Measurements from ENCODE around the gene NRXN3.
A peak's percentile ranks its signal among the peaks of the same experiment; 100 is the strongest.
"Not testable (repeated sequence)": the region's sequence is repeated elsewhere in the genome, so short reads cannot be mapped to it uniquely, and the experiment has no call there.

NRXN3 gene

GRCh38 chr14:78967111-78967809 is 797.1 kb downstream of the NRXN3 start:
- no peak for DNase-seq

- DNase-seq: no peak
Observed at GRCh38 chr14:78968265-78968664, 798.1 kb downstream of the NRXN3 start.

- DNase-seq: no peak
Observed at GRCh38 chr14:78970677-78971076, 800.5 kb downstream of the NRXN3 start.

DNA sequence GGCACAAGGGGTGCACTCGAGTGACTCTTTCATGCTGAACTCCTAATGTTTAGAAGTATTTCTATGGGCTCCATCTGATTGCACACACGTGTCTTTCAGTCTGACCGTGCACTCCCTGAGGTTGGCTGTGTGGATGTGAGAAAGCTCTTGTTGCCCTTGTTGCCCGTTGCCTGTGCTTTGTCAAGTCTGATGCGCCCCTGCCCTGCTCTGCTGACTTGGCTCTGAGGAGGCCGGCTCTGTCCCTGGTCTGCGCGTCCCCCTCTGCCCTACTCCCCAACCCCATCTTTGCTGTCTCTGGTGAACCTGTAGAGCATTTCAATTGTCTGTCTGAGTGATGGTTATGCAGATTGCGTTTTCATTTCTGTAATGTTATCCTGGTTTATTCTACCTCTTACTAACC is 802.3 kb downstream of the NRXN3 start:
- DNase-seq: no peak

- DNase-seq: no peak
Observed at GRCh38 chr14:78974691-78975090, 804.5 kb downstream of the NRXN3 start.

GRCh38 chr14:78975734-78976133 is 805.6 kb downstream of the NRXN3 start:
- no peak for DNase-seq

DNA sequence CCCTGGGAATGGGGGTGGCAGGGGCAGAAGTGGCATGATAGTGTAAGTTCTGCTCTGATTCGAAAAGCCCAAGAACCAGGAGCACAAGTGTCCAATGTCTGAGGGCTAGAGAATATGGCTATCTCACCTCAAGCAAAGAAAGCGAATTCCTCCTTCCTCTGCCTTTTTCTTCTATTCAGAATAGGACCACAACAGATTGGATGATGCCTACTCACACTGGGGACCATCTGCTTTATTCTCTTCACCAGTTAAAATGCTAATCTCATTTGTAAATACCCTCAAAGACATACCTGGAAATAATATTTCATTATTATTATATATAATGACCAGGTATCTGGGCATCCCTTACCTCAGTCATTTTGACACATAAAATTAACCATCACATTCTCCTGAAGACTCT is 808.7 kb downstream of the NRXN3 start:
- DNase-seq: no peak

DNA sequence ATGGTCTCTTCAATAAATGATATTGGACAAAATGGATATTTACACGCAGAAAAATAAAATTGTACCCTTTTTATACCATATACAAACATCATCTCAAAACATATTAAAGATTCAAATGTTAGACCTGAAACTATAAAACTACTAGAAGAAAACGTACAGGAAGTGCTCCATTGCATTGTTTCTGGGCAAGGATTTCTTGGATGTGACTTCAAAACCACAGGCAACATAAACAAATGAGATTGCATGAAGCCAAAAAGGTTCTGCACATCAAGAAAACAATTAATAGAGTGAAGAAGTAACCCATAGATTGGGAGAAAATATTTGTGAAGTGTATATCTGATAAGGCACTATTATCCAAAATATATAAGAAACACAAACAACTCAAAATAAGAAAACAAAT is 812.4 kb downstream of the NRXN3 start:
- no peak for DNase-seq

DNA sequence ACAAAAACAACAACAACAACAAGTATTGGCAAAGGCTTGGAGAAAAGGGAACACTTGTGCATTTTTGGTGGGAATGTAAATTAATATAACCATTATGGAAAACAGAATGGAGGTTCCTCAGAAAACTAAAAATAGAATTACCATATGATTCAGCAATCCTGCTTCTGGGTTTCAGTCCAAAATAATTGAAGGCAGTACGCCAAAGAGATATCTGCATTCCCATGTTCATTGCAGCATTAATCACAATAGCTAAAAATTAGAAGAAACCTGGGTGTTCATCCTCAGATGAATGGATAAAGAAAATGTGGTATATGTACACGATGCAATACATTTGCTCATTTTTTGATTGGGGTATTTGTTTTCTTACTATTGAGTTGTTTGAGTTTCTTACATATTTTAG is 813.0 kb downstream of the NRXN3 start:
- no peak for DNase-seq

- DNase-seq: no peak
Observed at GRCh38 chr14:78985668-78986381, 815.7 kb downstream of the NRXN3 start.

DNA sequence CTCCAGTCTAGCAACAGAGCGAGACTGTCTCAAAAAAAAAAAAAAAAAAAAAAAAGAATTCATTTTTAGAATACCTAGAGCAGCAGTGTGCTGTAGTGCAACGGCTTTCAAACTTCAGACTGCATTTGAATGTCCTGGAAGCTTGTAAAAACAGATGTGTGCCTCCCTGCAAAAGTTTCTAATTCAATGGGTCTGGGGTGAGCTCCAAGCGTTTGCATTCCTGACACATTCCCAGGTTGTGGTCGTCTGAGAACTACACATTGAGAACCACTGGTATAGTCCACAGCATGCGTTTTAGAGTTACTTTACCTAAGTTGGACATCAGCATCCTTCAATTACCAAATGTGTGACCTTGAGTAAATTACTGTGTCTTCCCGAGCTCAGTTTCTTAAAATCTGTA is 816.8 kb downstream of the NRXN3 start:
- DNase-seq: no peak

DNA sequence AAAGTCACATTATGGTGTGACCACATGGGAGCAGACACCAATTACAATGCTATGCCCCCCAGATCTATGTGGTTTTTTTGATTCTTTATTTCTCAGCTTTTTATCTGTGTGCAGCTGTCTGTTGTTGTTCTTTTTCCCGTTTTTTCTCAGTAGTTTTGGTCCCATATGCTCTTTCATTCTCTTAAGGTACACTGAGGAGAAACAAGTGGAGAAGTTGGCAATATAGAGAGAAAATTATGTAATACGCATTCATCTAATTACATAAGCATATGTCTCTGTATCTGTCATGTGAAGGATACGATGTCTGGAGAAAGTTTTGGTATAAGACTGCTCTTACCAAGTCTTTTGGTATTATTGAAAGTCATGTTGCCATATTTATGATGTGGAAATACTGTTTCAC is 819.0 kb downstream of the NRXN3 start:
- DNase-seq: no peak

- DNase-seq: no peak
Observed at GRCh38 chr14:78992867-78993266, 822.7 kb downstream of the NRXN3 start.

DNA sequence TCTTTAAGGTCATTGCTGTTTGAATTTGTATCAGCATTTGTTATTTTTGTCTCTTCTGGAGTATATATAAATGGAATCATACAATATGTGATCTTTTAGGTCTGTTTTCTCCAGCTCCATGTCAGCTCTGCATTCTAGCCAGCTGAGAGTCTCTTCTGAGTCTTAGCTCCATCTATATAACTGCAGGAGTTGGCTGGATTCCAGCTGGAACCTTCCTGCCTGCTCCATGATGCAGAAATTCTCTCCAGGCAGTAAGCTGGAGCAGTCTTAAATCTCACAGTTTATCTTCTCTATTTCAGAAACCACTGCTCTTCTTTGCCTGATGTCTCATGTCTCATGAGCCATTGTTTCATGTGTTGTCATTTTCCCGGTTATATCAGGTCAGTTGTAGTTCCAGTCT is 827.6 kb downstream of the NRXN3 start:
- no peak for DNase-seq

DNA sequence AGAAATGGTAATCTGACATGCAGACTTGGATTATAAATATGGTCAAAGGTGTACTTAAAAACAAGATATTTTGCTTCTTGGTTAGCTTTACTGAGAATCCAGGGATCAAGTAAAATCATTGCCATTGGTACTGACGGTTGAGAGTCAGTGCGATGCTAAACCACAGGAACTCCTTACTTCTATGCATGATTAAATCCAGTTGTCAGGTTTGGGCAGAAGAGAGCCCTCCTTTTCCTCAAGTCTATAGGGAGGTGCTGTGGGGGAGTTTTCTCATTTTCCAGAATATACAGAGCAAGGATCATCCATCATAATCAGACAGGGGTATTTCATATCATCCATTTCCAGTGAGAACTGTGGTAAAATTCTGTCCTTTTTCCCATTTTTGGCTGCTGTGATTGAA is 839.1 kb downstream of the NRXN3 start:
- DNase-seq: no peak

DNA sequence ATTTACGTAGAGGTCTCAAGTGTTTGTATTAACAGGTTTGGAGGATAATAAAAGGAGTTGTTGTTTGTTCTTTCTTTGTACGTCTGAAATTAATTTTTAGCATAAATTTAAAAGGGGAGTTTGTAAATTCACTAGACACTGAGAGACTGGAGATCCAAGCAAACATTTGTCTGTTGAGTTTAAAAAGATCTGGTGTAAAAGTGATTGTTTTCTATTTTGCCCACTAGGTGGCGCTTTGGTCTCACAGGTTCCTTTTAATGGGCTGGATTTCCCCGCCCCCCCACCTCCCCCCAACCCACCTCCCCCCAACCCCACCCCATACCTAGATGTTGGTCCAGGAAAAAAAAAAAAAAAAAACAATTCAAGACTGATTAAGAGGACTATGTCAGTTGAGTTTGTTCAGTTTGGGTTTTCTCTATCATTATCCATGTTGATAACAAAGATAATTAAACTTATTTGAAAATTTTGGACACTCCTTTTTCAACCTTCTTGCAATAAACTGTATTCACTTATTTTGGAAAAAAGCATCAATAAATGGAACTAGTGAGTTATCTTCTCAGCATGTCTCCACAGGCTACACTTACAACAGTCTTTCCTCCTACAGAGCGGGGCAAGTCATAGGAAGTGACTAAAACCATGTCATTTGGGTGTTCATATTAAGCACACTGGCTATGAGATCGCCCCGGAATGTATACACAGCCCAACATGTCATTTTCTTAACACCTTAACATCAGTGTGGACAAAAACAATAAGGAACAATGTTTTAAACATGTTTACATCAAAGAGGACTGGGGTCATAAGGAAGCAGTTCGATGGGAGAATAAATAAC is 841.1 kb downstream of the NRXN3 start:
- DNase-seq: peak in 1 of 5 experiments; percentile 9

- DNase-seq: no peak
Observed at GRCh38 chr14:79011920-79012204, 841.7 kb downstream of the NRXN3 start.

GRCh38 chr14:79016828-79017505 is 846.8 kb downstream of the NRXN3 start:
- DNase-seq: no peak

DNA sequence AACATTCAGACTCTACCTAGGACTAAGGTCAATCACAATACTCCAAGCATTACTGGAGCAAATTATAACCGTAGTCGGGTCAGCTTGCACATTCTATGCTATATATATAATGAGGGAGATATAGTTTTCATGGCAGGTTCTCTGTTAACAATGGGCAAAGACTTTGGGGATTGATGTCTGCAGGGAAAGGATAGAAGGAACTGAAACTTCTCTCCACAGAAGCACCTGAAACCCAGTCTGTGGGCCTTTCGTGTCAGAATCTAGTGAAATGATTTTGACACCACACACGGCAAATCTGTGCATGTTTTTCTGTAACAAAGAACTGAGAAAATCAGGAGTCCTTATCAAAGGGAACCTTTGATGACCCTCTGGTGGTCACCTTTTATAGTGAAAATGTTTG is 847.4 kb downstream of the NRXN3 start:
- DNase-seq: no peak

GRCh38 chr14:79018836-79019235 is 848.7 kb downstream of the NRXN3 start:
- DNase-seq: no peak

DNA sequence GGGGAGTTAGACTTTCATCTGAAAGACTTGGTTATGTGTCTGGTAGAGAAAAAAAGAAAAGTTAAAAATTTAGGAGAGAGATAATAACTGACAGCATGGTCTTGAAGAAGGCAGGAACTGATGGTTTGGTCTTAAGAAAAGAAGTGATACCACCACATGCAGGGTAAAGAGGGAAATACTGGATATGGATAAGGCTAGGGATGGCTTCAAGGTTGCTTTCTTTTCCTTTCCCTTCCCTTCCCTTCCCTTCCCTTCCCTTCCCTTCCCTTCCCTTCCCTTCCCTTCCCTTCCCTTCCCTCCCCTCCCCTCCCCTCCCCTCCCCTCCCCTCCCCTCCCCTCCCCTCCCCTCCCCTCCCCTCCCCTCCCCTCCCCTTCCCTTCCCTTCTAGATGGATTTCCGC is 849.7 kb downstream of the NRXN3 start:
- DNase-seq: not testable (repeated sequence)

DNA sequence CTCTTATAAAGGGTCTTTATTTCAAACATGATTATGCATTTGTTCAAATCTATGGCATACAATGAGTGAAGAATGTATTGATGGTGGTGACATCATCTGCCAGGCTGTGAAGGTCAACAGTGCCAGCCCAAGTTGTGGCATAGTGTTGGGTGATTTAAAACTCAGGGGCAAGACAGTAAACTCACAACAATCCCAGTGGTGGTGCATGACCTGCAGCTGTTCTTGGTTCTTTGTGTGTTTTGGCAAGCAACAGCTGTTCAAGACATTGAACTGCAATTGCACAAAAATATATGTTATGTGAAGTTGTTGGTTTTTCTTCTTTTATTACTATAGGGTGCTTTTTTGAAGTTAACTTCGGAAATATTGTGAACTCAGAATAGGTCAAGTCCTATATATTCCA is 851.6 kb downstream of the NRXN3 start:
- no peak for DNase-seq

DNA sequence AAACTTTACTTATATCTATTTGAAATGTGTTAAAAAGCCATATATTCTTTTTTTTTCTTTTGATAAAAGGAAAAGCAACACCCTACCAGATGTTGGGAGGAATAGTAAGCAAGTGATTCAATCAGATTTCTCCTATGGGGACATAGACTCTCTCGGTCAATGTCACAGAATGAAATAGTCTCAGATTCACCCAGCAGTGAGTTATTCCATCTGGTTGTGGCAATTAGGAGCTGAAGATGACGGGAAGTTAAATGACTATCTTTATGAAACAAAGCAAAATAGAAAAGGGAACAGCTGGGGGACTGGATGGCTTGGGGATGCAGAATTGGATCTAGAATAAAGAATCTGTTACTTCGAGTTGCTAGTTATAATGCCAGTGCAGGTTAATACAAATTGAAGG is 857.0 kb downstream of the NRXN3 start:
- no peak for DNase-seq
